AG04450 (cell line): ENCODE data around the gene CXorf38. TPM values are rescaled to one million over a fixed set of nuclear protein-coding genes. Genes with fewer than 3 reads are reported as not detected.

Experiments
- CTCF ChIA-PET: fragments of 300-600, 350-600 bp; formaldehyde crosslinking; extraction: SDS; loops from one replicate; lab custom pipeline; 2022; ENCODE audit warnings: antibody characterized with exemption, inconsistent platforms; lab: Charles Lee
- POLR2A ChIA-PET: fragments of 350-600 bp; formaldehyde crosslinking; extraction: SDS; loops from one replicate; lab custom pipeline; 2021; ENCODE audit warnings: antibody characterized with exemption, inconsistent platforms; lab: Yijun Ruan, JAX
- DNase-seq: peaks from one replicate; pipeline ENCODE4 v3.0.0-alpha.2; 2011; ENCODE audit warnings: low read depth, low spot score
- H3K27ac ChIP-seq: one replicate; pipeline ENCODE4 v1.5.1; 2012; ENCODE audit warnings: low read depth, low read length, control low read depth
- H3K27me3 ChIP-seq: one replicate; pipeline ENCODE4 v1.6.0; 2012; ENCODE audit warnings: low read length; ENCODE audit not compliant: control insufficient read depth, insufficient read depth
- H3K4me3 ChIP-seq: 2 replicates; pipeline ENCODE4 v1.5.1; 2011; ENCODE audit warnings: mild to moderate bottlenecking, low read depth, low read length, control low read depth
- H3K9me3 ChIP-seq: 2 replicates; pipeline ENCODE4 v1.5.1; 2012; ENCODE audit warnings: low read length; ENCODE audit not compliant: control insufficient read depth, insufficient read depth
- CTCF ChIP-seq: IDR thresholded peaks from 2 replicates; pipeline ENCODE4 v1.5.1; 2011; ENCODE audit warnings: low read depth, low read length, control low read depth, inconsistent platforms
- polyA plus RNA-seq: library from polyadenylated mRNA; depleted of rRNA; stranded (reverse); fragments of >200 nt; gene quantifications from 2 replicates; pipeline ENCODE4 v1.2.3, GENCODE V29; 2011

Gene CXorf38
- polyA plus RNA-seq, 1 experiment: 10.1 TPM

GRCh38 chrX:40637687-40638086, 9.7 kb downstream of the CXorf38 start:
- no peak for DNase-seq
- Histone ChIP-seq H3K9me3 (no peaks in the 10 kb centered on the region), H3K27me3 (no peaks in the 10 kb centered on the region), H3K4me3 (no peak overlapping the region), H3K27ac (no peak overlapping the region)
- CTCF ChIA-PET: no interaction called here
- POLR2A ChIA-PET: no interaction called here
- no peak for TF ChIP-seq CTCF

DNA sequence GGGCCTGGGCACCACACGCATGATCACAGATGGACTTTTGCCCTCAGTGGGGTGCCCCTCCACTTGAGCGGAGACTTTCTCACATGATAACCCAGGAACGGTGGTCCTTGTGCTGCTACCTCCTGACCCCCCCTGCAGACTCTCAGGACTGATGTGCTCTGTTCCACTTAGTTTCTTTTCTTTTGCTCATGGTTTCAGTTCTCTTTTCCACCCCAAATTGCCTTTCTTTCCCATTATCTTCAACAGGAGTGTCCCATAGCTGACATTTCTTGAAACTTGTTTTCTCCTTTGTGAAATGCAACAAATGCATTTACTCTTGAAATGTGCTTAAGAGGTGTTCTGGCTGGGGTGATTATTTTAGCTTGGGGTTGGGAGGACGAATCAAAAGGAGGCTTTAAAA, 15.2 kb downstream of the CXorf38 start:
- H3K27ac ChIP-seq: no peak overlapping the region
- no peaks in the 10 kb centered on the region for H3K27me3 ChIP-seq
- no peaks in the 10 kb centered on the region for H3K9me3 ChIP-seq
- no peak for DNase-seq
- ChIA-PET CTCF (no interaction called here), POLR2A (no interaction called here)
- H3K4me3 ChIP-seq: no peak overlapping the region
- TF ChIP-seq CTCF: no peak

GRCh38 chrX:40628506-40628905, 18.9 kb downstream of the CXorf38 start:
- DNase-seq: no peak
- Histone ChIP-seq H3K27ac (no peak overlapping the region), H3K27me3 (no peaks in the 10 kb centered on the region), H3K4me3 (no peak overlapping the region), H3K9me3 (peaks cover 3% of the 10 kb centered on the region; the same call in 1 of the 2 replicates)
- ChIA-PET CTCF (interaction anchor here (1.1 kb wide), 2 partner anchors 23 to 84 kb away, joined by 3 read pairs; no protein-coding TSS in a partner anchor), POLR2A (no interaction called here)
- no peak for TF ChIP-seq CTCF

DNA sequence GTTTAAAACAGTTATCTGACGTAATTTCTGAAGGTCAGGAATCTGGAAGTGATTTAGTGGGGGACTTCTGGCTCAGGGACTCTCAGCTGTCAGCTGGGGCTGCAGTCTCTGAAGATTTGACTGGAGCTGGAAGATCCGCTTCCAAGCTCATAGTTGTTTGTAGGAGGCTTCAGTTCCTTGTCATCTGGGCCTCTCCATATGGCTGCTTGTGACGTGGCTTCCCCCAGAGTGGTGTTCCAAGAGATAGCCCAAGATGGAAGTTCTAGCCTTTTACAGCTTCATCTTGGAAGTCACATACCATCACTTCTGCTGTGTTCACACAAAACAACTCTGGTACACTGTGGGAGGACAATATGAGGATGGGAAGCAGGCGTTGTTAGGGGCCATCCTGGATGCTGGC, 22.1 kb downstream of the CXorf38 start:
- TF ChIP-seq CTCF: no peak
- Histone ChIP-seq H3K27ac (no peak overlapping the region), H3K9me3 (peaks cover 9% of the 10 kb centered on the region; the same call in 1 of the 2 replicates), H3K27me3 (no peaks in the 10 kb centered on the region), H3K4me3 (no peak overlapping the region)
- ChIA-PET CTCF (no interaction called here), POLR2A (no interaction called here)
- DNase-seq: no peak

DNA sequence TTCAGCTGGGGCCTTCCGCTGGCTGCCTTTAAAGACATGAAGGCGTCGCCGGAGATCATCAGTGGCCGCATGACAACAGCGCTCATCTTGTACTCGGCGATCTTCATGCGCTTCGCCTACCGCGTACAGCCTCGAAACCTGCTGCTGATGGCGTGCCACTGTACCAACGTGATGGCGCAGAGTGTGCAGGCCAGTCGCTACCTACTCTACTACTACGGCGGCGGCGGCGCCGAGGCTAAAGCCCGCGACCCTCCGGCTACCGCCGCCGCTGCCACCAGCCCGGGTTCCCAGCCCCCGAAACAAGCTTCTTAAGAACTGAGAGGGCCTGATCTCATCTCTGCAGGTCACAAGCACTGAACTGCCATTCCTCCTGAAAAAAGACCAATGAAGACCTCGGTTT, 23.7 kb downstream of the CXorf38 start:
- POLR2A ChIA-PET: no interaction called here
- Histone ChIP-seq H3K27ac (no peak overlapping the region), H3K4me3 (no peak overlapping the region), H3K9me3 (peaks cover 9% of the 10 kb centered on the region; the same call in 1 of the 2 replicates), H3K27me3 (no peaks in the 10 kb centered on the region)
- DNase-seq: no peak
- CTCF ChIA-PET: no interaction called here
- no peak for TF ChIP-seq CTCF
